ENCODE measurements around the gene TMEM14A. TPM values are rescaled to one million over a fixed set of nuclear protein-coding genes. Genes with fewer than 3 reads are reported as not detected.

Gene TMEM14A
- total and polyA plus RNA-seq, 9 of the 15 experiments (the other 6 are each of a cell fraction or from before 2014, with no cell fraction given): 3.5 to 43.3 (median 8.5) TPM

DNA sequence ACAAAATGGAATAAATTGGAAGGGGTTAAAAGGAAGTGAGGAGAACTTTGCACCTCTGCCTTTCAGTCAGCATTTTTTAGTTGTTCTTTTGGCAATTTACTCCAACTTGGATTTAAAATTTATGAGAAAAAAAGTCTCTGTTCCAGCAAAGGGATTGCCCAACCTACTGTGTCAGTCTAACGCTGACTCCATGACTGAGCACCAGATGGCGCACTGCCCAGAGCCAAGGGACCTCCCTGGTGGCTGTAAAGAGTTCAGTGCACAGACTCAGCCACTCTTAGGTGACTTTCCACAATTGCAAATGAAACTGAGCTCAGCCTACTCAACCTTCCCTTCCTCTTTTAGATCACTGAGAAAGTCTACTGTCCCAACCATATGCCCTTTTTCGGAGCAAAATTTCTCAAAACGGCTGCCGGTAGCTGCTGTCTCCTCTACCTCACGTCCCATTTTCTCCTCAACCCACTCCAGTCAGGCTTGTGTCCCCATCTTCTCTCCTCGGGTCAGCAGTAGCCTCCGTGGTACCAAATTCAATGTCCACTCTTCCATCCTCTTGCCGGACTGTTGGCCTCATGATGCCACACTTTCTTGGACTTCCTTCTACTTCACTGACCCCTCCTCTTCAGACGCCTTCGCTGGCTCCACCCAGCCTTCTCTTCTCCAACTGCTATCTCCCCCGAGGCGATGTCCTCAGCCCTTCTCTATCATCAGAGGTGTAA, 53.7 kb downstream of the TMEM14A start (continued):
- TF ChIP-seq, protein P1, sequence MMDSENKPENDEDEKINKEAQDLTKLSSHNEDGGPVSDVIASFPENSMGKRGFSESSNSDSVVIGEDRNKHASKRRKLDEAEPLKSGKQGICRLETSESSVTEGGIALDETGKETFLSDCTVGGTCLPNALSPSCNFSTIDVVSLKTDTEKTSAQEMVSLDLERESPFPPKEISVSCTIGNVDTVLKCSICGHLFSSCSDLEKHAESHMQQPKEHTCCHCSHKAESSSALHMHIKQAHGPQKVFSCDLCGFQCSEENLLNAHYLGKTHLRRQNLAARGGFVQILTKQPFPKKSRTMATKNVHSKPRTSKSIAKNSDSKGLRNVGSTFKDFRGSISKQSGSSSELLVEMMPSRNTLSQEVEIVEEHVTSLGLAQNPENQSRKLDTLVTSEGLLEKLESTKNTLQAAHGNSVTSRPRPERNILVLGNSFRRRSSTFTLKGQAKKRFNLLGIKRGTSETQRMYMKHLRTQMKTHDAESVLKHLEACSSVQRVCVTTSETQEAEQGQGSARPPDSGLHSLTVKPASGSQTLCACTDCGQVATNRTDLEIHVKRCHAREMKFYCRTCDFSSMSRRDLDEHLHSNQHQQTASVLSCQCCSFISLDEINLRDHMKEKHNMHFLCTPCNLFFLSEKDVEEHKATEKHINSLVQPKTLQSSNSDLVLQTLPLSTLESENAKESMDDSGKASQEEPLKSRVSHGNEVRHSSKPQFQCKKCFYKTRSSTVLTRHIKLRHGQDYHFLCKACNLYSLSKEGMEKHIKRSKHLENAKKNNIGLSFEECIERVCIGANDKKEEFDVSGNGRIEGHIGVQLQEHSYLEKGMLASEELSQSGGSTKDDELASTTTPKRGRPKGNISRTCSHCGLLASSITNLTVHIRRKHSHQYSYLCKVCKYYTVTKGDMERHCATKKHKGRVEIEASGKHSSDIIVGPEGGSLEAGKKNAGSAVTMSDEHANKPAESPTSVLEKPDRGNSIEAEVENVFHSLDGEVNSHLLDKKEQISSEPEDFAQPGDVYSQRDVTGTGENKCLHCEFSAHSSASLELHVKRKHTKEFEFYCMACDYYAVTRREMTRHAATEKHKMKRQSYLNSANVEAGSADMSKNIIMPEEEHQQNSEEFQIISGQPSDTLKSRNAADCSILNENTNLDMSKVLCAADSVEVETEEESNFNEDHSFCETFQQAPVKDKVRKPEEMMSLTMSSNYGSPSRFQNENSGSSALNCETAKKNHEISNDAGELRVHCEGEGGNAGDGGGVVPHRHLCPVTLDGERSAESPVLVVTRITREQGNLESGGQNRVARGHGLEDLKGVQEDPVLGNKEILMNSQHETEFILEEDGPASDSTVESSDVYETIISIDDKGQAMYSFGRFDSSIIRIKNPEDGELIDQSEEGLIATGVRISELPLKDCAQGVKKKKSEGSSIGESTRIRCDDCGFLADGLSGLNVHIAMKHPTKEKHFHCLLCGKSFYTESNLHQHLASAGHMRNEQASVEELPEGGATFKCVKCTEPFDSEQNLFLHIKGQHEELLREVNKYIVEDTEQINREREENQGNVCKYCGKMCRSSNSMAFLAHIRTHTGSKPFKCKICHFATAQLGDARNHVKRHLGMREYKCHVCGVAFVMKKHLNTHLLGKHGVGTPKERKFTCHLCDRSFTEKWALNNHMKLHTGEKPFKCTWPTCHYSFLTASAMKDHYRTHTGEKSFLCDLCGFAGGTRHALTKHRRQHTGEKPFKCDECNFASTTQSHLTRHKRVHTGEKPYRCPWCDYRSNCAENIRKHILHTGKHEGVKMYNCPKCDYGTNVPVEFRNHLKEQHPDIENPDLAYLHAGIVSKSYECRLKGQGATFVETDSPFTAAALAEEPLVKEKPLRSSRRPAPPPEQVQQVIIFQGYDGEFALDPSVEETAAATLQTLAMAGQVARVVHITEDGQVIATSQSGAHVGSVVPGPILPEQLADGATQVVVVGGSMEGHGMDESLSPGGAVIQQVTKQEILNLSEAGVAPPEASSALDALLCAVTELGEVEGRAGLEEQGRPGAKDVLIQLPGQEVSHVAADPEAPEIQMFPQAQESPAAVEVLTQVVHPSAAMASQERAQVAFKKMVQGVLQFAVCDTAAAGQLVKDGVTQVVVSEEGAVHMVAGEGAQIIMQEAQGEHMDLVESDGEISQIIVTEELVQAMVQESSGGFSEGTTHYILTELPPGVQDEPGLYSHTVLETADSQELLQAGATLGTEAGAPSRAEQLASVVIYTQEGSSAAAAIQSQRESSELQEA (IDR thresholded peaks at IDR 0.05; ENCODE audit: low read depth): no peak
- TF ChIP-seq, protein P2, sequence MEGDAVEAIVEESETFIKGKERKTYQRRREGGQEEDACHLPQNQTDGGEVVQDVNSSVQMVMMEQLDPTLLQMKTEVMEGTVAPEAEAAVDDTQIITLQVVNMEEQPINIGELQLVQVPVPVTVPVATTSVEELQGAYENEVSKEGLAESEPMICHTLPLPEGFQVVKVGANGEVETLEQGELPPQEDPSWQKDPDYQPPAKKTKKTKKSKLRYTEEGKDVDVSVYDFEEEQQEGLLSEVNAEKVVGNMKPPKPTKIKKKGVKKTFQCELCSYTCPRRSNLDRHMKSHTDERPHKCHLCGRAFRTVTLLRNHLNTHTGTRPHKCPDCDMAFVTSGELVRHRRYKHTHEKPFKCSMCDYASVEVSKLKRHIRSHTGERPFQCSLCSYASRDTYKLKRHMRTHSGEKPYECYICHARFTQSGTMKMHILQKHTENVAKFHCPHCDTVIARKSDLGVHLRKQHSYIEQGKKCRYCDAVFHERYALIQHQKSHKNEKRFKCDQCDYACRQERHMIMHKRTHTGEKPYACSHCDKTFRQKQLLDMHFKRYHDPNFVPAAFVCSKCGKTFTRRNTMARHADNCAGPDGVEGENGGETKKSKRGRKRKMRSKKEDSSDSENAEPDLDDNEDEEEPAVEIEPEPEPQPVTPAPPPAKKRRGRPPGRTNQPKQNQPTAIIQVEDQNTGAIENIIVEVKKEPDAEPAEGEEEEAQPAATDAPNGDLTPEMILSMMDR (IDR thresholded peaks at IDR 0.05 in 2 of 3, conservative IDR thresholded peaks at IDR 0.05 in 1 of 3; ENCODE audit: insufficient read depth in 2 of 3, low read depth in 1 of 3, low read length in 3 of 3): peak; percentile 90 to 98 (median 92)
- TF ChIP-seq HCFC1 (IDR thresholded peaks at IDR 0.05; ENCODE audit: low read depth, low read length) (no peak), SUPT5H (IDR thresholded peaks at IDR 0.05) (no peak), ZNF134 (CRISPR knock-in tag; conservative IDR thresholded peaks at IDR 0.05) (no peak), RFX5 (IDR thresholded peaks at IDR 0.05; ENCODE audit: low read depth, low read length) (no peak)

All from K562 (cell line).